ENCODE measurements around the gene KCNG2. TPM values are rescaled to one million over a fixed set of nuclear protein-coding genes. Genes with fewer than 3 reads are reported as not detected.
"Not testable (repeated sequence)": the region's sequence is repeated elsewhere in the genome, so short reads cannot be mapped to it uniquely, and the experiment has no call there.

Gene KCNG2
- total and polyA plus RNA-seq, 2 experiments from 2014 or later: 0.15 TPM; not detected in 1

- no peaks in the 10 kb centered on the region for H3K4me1 ChIP-seq (ENCODE audit: low read depth)
- H3K4me3 ChIP-seq: no peak overlapping the region
- no peak for DNase-seq (ENCODE audit: low read depth in 1 of 2, low spot score in 1 of 2)
- H3K9me3 ChIP-seq (ENCODE audit: low read depth): no peaks in the 10 kb centered on the region
- no peak for TF ChIP-seq CTCF (IDR thresholded peaks at IDR 0.05; ENCODE audit: low read depth, low read length)
- no peaks in the 10 kb centered on the region for H3K27me3 ChIP-seq
- no peaks in the 10 kb centered on the region for H3K36me3 ChIP-seq
- H3K27ac ChIP-seq: no peak overlapping the region
Measured at GRCh38 chr18:79875931-79876461, 78.3 kb downstream of the KCNG2 start.

- no peak for DNase-seq (ENCODE audit: low read depth in 1 of 2, low spot score in 1 of 2)
- TF ChIP-seq CTCF (IDR thresholded peaks at IDR 0.05; ENCODE audit: low read depth, low read length): no peak
Measured at GRCh38 chr18:79876497-79876896, 78.8 kb downstream of the KCNG2 start.

GRCh38 chr18:79877163-79878091, 79.7 kb downstream of the KCNG2 start:
- TF ChIP-seq CTCF (IDR thresholded peaks at IDR 0.05; ENCODE audit: low read depth, low read length): no peak
- H3K4me3 ChIP-seq: no peak overlapping the region
- no peak overlapping the region for H3K27ac ChIP-seq
- H3K36me3 ChIP-seq: no peaks in the 10 kb centered on the region
- no peaks in the 10 kb centered on the region for H3K27me3 ChIP-seq
- H3K9me3 ChIP-seq (ENCODE audit: low read depth): no peaks in the 10 kb centered on the region
- H3K4me1 ChIP-seq (ENCODE audit: low read depth): no peaks in the 10 kb centered on the region
- DNase-seq (ENCODE audit: low read depth in 1 of 2, low spot score in 1 of 2): peak in 1 of 2 donors; percentile 23

More at GRCh38 chr18:79876497-79876896, 78.8 kb downstream of the KCNG2 start:
- Histone ChIP-seq H3K4me3 (no peak overlapping the region), H3K27me3 (no peaks in the 10 kb centered on the region), H3K27ac (no peak overlapping the region), H3K9me3 (ENCODE audit: low read depth) (no peaks in the 10 kb centered on the region), H3K4me1 (ENCODE audit: low read depth) (no peaks in the 10 kb centered on the region), H3K36me3 (no peaks in the 10 kb centered on the region)

GRCh38 chr18:79878246-79878645, 80.5 kb downstream of the KCNG2 start:
- not testable (repeated sequence) for H3K27me3 ChIP-seq; H3K4me3 ChIP-seq; DNase-seq (ENCODE audit: low read depth in 1 of 2, low spot score in 1 of 2); H3K4me1 ChIP-seq (ENCODE audit: low read depth); H3K9me3 ChIP-seq (ENCODE audit: low read depth); H3K36me3 ChIP-seq; H3K27ac ChIP-seq

- no peak for TF ChIP-seq CTCF (IDR thresholded peaks at IDR 0.05; ENCODE audit: low read depth, low read length)
- Histone ChIP-seq H3K36me3 (no peaks in the 10 kb centered on the region), H3K4me3 (no peak overlapping the region), H3K27ac (no peak overlapping the region), H3K4me1 (ENCODE audit: low read depth) (no peaks in the 10 kb centered on the region), H3K27me3 (no peaks in the 10 kb centered on the region), H3K9me3 (ENCODE audit: low read depth) (no peaks in the 10 kb centered on the region)
- DNase-seq (ENCODE audit: low read depth in 1 of 2, low spot score in 1 of 2): no peak
Measured at GRCh38 chr18:79878741-79879378, 81.1 kb downstream of the KCNG2 start.

- no peaks in the 10 kb centered on the region for H3K36me3 ChIP-seq
- H3K4me3 ChIP-seq: no peak overlapping the region
- no peaks in the 10 kb centered on the region for H3K9me3 ChIP-seq (ENCODE audit: low read depth)
- TF ChIP-seq CTCF (IDR thresholded peaks at IDR 0.05; ENCODE audit: low read depth, low read length): no peak
- no peak overlapping the region for H3K27ac ChIP-seq
- no peaks in the 10 kb centered on the region for H3K27me3 ChIP-seq
- H3K4me1 ChIP-seq (ENCODE audit: low read depth): no peaks in the 10 kb centered on the region
- DNase-seq (ENCODE audit: low read depth in 1 of 2, low spot score in 1 of 2): no peak
Measured at GRCh38 chr18:79879566-79879965, 81.8 kb downstream of the KCNG2 start.
